IMR-90 (cell line): ENCODE measurements around the gene ATP6V0C. TPM values are rescaled to one million over a fixed set of nuclear protein-coding genes. Genes with fewer than 3 reads are reported as not detected.

Source experiments
- ATAC-seq: fragments of 200-7000 bp; cut with Tn5 transposase; 2 replicates; pipeline ENCODE4 v1.9.1; 2020; ENCODE audit warnings: low read depth, mild to moderate bottlenecking, moderate library complexity
- BruUV-seq: library from RNA; stranded (reverse); fragments of 400-500 nt; replicated peaks from 2 replicates; lab custom pipeline; 2021; lab: Mats Ljungman, UMichigan
- CTCF ChIA-PET: fragments of 300-600 bp; formaldehyde crosslinking; extraction: SDS; loops from one replicate; lab custom pipeline; 2021; ENCODE audit warnings: antibody characterized with exemption; lab: Yijun Ruan, JAX
- POLR2A ChIA-PET: fragments of 300-600 bp; sonication (Branson Sonifier 250); formaldehyde crosslinking; loops from one replicate; lab custom pipeline; 2022; ENCODE audit warnings: antibody characterized with exemption; ENCODE audit not compliant: unreplicated experiment; lab: Charles Lee
- DNase-seq: peaks from one replicate; pipeline ENCODE4 v3.0.0; 2013
- H2AFZ ChIP-seq: replicated peaks from 2 replicates; pipeline ENCODE3; 2013; ENCODE audit warnings: low read length, mild to moderate bottlenecking; ENCODE audit not compliant: poor library complexity
- H2AK5ac ChIP-seq: 2 replicates; pipeline ENCODE4 v1.6.1; 2013; ENCODE audit warnings: low read depth, low read length, inconsistent platforms
- H2AK9ac ChIP-seq: replicated peaks from 2 replicates; pipeline ENCODE3; 2013; ENCODE audit warnings: mild to moderate bottlenecking, low read depth, low read length, moderate library complexity; ENCODE audit not compliant: poor library complexity
- H2BK120ac ChIP-seq: 2 replicates; pipeline ENCODE4 v1.6.1; 2013; ENCODE audit warnings: low read depth, low read length, inconsistent platforms
- H2BK15ac ChIP-seq: 3 replicates; pipeline ENCODE4 v1.6.1; 2013; ENCODE audit warnings: low read depth, low read length, inconsistent platforms
- H2BK20ac ChIP-seq: 2 replicates; pipeline ENCODE4 v1.6.1; 2013; ENCODE audit warnings: low read depth, mild to moderate bottlenecking, inconsistent platforms, low read length, moderate library complexity
- H2BK5ac ChIP-seq: 2 replicates; pipeline ENCODE4 v1.6.1; 2013; ENCODE audit warnings: mild to moderate bottlenecking, low read depth, low read length, inconsistent platforms; ENCODE audit not compliant: poor library complexity, severe bottlenecking
- H3K14ac ChIP-seq: replicated peaks from 2 replicates; pipeline ENCODE4 v1.6.1; 2013; ENCODE audit warnings: low read depth, low read length, inconsistent platforms
- H3K18ac ChIP-seq: 2 replicates; pipeline ENCODE4 v1.6.1; 2013; ENCODE audit warnings: low read depth, low read length, control low read depth
- H3K23ac ChIP-seq: 2 replicates; pipeline ENCODE4 v1.6.1; 2013; ENCODE audit warnings: low read depth, low read length, inconsistent platforms
- H3K27ac ChIP-seq: 2 replicates; pipeline ENCODE4 v1.5.1; 2013; ENCODE audit warnings: mild to moderate bottlenecking, control low read depth, low read length; ENCODE audit not compliant: insufficient read depth
- H3K27me3 ChIP-seq: 2 replicates; pipeline ENCODE4 v1.6.1; 2013; ENCODE audit warnings: low read length; ENCODE audit not compliant: control insufficient read depth, insufficient read depth
- H3K36me3 ChIP-seq: 2 replicates; pipeline ENCODE4 v1.6.1; 2013; ENCODE audit warnings: low read length, mixed read lengths; ENCODE audit not compliant: control insufficient read depth, insufficient read depth
- H3K4ac ChIP-seq: 2 replicates; pipeline ENCODE4 v1.6.1; 2013; ENCODE audit warnings: low read depth, low read length, inconsistent platforms
- H3K4me1 ChIP-seq: 2 replicates; pipeline ENCODE4 v1.6.1; 2013; ENCODE audit warnings: low read length, mixed read lengths; ENCODE audit not compliant: control insufficient read depth, insufficient read depth
- H3K4me2 ChIP-seq: 2 replicates; pipeline ENCODE4 v1.6.1; 2013; ENCODE audit warnings: low read depth, mild to moderate bottlenecking, control low read depth, low read length, moderate library complexity
- H3K4me3 ChIP-seq: 2 replicates; pipeline ENCODE4 v1.5.1; 2013; ENCODE audit warnings: low read depth, mild to moderate bottlenecking, control low read depth, low read length, moderate library complexity; ENCODE audit not compliant: insufficient read depth
- H3K56ac ChIP-seq: 2 replicates; pipeline ENCODE4 v1.6.1; 2013; ENCODE audit warnings: low read length, inconsistent platforms; ENCODE audit not compliant: insufficient read depth; ENCODE audit errors: extremely low read depth
- H3K79me1 ChIP-seq, 2 experiments: 2 replicates each; pipeline ENCODE4 v1.6.1; 2013; ENCODE audit warnings: low read length in 2 of 2, inconsistent platforms in 1 of 2, low read depth in 1 of 2
- H3K9ac ChIP-seq: 2 replicates; pipeline ENCODE4 v1.6.1; 2013; ENCODE audit warnings: low read depth, low read length, control low read depth
- H3K9me1 ChIP-seq: 2 replicates; pipeline ENCODE4 v1.6.1; 2013; ENCODE audit warnings: low read length, inconsistent platforms; ENCODE audit not compliant: insufficient read depth
- H3K9me3 ChIP-seq: 2 replicates; pipeline ENCODE4 v1.6.1; 2013; ENCODE audit warnings: low read length; ENCODE audit not compliant: control insufficient read depth, insufficient read depth
- H4K20me1 ChIP-seq: 2 replicates; pipeline ENCODE4 v1.6.1; 2013; ENCODE audit warnings: low read length, inconsistent platforms; ENCODE audit not compliant: insufficient read depth
- H4K5ac ChIP-seq: 2 replicates; pipeline ENCODE4 v1.6.1; 2013; ENCODE audit warnings: mild to moderate bottlenecking, low read depth, low read length, control low read depth
- H4K8ac ChIP-seq, 2 experiments: 2 replicates each; pipeline ENCODE4 v1.6.1; 2013; ENCODE audit warnings: low read depth in 2 of 2, low read length in 2 of 2, control low read depth in 1 of 2, inconsistent platforms in 1 of 2
- H4K91ac ChIP-seq: 2 replicates; pipeline ENCODE4 v1.6.1; 2013; ENCODE audit warnings: low read depth, low read length, inconsistent platforms; ENCODE audit not compliant: insufficient read depth
- MAZ ChIP-seq: IDR thresholded peaks from 2 replicates; pipeline ENCODE4 v1.6.1; 2012; ENCODE audit warnings: low read depth, mild to moderate bottlenecking, low read length, improper control_type of control experiment, moderate library complexity, borderline replicate concordance
- NFE2L2 ChIP-seq: fragments of 150-350 bp; IDR thresholded peaks from 2 replicates; pipeline ENCODE4 v1.6.1; 2016; ENCODE audit warnings: low read depth, mild to moderate bottlenecking, low read length
- RCOR1 ChIP-seq: IDR thresholded peaks from 2 replicates; pipeline ENCODE4 v1.6.1; 2012; ENCODE audit warnings: mild to moderate bottlenecking, low read length, improper control_type of control experiment; ENCODE audit not compliant: insufficient replicate concordance
- WGBS, 2 experiments: methylation state at CpG; one replicate each; pipeline versions ENCODE4 v1.1.5 to v1.1.7; 2013; ENCODE audit warnings: missing lambda C conversion rate in 2 of 2; ENCODE audit not compliant: insufficient read length in 1 of 2; ENCODE audit errors: extremely low coverage in 2 of 2; 5-methylcytosine and 5-hydroxymethylcytosine counted together
- dilution Hi-C: fragments of 300-500 bp; cut with HindIII; formaldehyde crosslinking; loops from one replicate; pipeline ENCODE4 v1.14.3; 2018; ENCODE audit warnings: low sequenced_read_pairs; ENCODE audit not compliant: unreplicated experiment
- in situ Hi-C: fragments of 300-500 bp; cut with MboI; formaldehyde crosslinking; loops from 3 replicates; pipeline ENCODE4 v1.14.3; 2019; ENCODE audit warnings: low sequenced_read_pairs, inconsistent platforms, mixed read lengths
- intact Hi-C: fragments of 100-400 bp; cut with micrococcal nuclease; formaldehyde crosslinking; loops from 2 replicates; pipeline ENCODE4 v1.10.0; 2022
- polyA plus RNA-seq, 3 experiments: library from polyadenylated mRNA; depleted of rRNA; stranded (reverse); fragments of >200 nt; gene quantifications; 2 replicates each; pipeline ENCODE4 v1.2.3, GENCODE V29; 2012; ENCODE audit warnings: low replicate concordance in 1 of 3
- total RNA-seq: library from RNA; depleted of rRNA; stranded (reverse); fragments of >200 nt; gene quantifications from 2 replicates; pipeline ENCODE4 v1.2.3, GENCODE V29; 2012

The ATP6V0C gene
- total and polyA plus RNA-seq, 2 of the 4 experiments (the other 2 are of a cell fraction): 8.4 to 107 TPM

DNA sequence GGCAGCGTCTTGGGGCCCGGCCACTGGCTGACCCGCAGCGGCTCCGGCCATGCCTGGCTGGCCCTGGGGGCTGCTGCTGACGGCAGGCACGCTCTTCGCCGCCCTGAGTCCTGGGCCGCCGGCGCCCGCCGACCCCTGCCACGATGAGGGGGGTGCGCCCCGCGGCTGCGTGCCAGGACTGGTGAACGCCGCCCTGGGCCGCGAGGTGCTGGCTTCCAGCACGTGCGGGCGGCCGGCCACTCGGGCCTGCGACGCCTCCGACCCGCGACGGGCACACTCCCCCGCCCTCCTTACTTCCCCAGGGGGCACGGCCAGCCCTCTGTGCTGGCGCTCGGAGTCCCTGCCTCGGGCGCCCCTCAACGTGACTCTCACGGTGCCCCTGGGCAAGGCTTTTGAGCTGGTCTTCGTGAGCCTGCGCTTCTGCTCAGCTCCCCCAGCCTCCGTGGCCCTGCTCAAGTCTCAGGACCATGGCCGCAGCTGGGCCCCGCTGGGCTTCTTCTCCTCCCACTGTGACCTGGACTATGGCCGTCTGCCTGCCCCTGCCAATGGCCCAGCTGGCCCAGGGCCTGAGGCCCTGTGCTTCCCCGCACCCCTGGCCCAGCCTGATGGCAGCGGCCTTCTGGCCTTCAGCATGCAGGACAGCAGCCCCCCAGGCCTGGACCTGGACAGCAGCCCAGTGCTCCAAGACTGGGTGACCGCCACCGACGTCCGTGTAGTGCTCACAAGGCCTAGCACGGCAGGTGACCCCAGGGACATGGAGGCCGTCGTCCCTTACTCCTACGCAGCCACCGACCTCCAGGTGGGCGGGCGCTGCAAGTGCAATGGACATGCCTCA, 41.9 kb upstream of the ATP6V0C start (continued):
- no peak for TF ChIP-seq MAZ

DNA sequence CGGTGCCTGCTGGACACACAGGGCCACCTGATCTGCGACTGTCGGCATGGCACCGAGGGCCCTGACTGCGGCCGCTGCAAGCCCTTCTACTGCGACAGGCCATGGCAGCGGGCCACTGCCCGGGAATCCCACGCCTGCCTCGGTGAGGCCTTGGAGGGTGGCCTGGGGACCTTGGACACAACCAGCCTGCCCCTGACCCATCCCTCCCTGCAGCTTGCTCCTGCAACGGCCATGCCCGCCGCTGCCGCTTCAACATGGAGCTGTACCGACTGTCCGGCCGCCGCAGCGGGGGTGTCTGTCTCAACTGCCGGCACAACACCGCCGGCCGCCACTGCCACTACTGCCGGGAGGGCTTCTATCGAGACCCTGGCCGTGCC, 41.3 kb upstream of the ATP6V0C start:
- dilution Hi-C loops: no loop called here
- H3K18ac ChIP-seq: no peak overlapping the region
- H2BK20ac ChIP-seq: no peak overlapping the region
- no peaks in the 10 kb centered on the region for H3K36me3 ChIP-seq
- TF ChIP-seq NFE2L2 (no peak), RCOR1 (no peak)
- H3K4me2 ChIP-seq: no peak overlapping the region
- ATAC-seq (no peak), DNase-seq (no peak)
- no peak overlapping the region for H3K56ac ChIP-seq
- peaks cover 3% of the 10 kb centered on the region; the same call in 1 of the 2 replicates for H3K9me1 ChIP-seq
- intact Hi-C loops: no loop called here
- H3K9me3 ChIP-seq: no peaks in the 10 kb centered on the region
- H3K4me3 ChIP-seq: no peak overlapping the region
- POLR2A ChIA-PET: no interaction called here
- H3K14ac ChIP-seq: no peak overlapping the region
- no peak overlapping the region for H4K8ac ChIP-seq
- H2BK15ac ChIP-seq: no peak overlapping the region
- H3K9ac ChIP-seq: no peak overlapping the region
- H3K27ac ChIP-seq: no peak overlapping the region
- CTCF ChIA-PET: no interaction called here
- H3K27me3 ChIP-seq: no peaks in the 10 kb centered on the region; the same call in 1 of the 2 replicates
- no peak overlapping the region for H2AK5ac ChIP-seq
- no TSS peak for BruUV-seq
- no peak overlapping the region for H4K5ac ChIP-seq
- H2BK120ac ChIP-seq: no peak overlapping the region
- 93% methylated on average over 3 of the region's 27 CpGs; no CpG with 5 or more reads in 1 of the 2 experiments for WGBS, 2 experiments
- in situ Hi-C loops: no loop called here
- H2AK9ac ChIP-seq: no peak overlapping the region
- no peak overlapping the region for H4K91ac ChIP-seq
- H2AFZ ChIP-seq: peak overlapping the region; percentile 33
- peaks cover 17% of the 10 kb centered on the region for H4K20me1 ChIP-seq
- peaks cover 21% of the 10 kb centered on the region for H3K4me1 ChIP-seq
- peaks cover 10 to 40% of the 10 kb centered on the region in 2 experiments; a peak in 2 of 4 replicates for H3K79me1 ChIP-seq
- no peak overlapping the region for H3K4ac ChIP-seq
- no peak overlapping the region for H2BK5ac ChIP-seq
- H3K23ac ChIP-seq: no peak overlapping the region
